K562 (cell line): ENCODE data around the gene TMEM63C. TPM values are rescaled to one million over a fixed set of nuclear protein-coding genes. Genes with fewer than 3 reads are reported as not detected.

ENCODE experiments used
- ATAC-seq: fragments of 200-7000 bp; cut with Tn5 transposase; 3 replicates; pipeline ENCODE4 v1.9.1; 2020; ENCODE audit warnings: moderate library complexity
- BruUV-seq: library from RNA; stranded (reverse); fragments of 400-500 nt; replicated peaks from 2 replicates; lab custom pipeline; 2021; lab: Mats Ljungman, UMichigan
- CTCF ChIA-PET: fragments of 300-600 bp; formaldehyde crosslinking; extraction: SDS; loops from one replicate; lab custom pipeline; 2021; ENCODE audit warnings: low intra/inter-chr PET ratio; lab: Yijun Ruan, JAX
- POLR2A ChIA-PET: fragments of 300-600, 350-650 bp; sonication (Branson Sonifier 250); formaldehyde crosslinking; extraction: SDS; loops from one replicate; lab custom pipeline; 2021; ENCODE audit warnings: antibody characterized with exemption, inconsistent platforms; lab: Yijun Ruan, JAX
- DNase-seq, 4 experiments: peaks; one replicate each; pipeline versions ENCODE4 v3.0.0 to v3.0.0-alpha.2; 2011 to 2018; ENCODE audit warnings: low spot score in 3 of 4, mixed read lengths in 3 of 4; ENCODE audit errors: extremely low read depth in 1 of 4
- FAIRE-seq: peaks from 2 replicates; lab custom pipeline; 2011; peaks lifted over from hg19 to GRCh38; lab: Jason Lieb, UNC
- H2AFZ ChIP-seq: 2 replicates; pipeline ENCODE4 v1.6.0; 2011; ENCODE audit warnings: low read depth, low read length, control low read depth, inconsistent platforms
- H3K27ac ChIP-seq: fragments of 200-600 bp; 3 replicates; pipeline ENCODE4 v1.8.0; 2011; ENCODE audit warnings: low read depth, mild to moderate bottlenecking, control low read depth, inconsistent platforms, low read length, moderate library complexity, mixed read lengths; ENCODE audit errors: extremely low read depth
- H3K27me3 ChIP-seq, 2 experiments: fragments of 300-600 bp in 1 of 2; 2 replicates in 1 of 2; 3 replicates in 1 of 2; pipeline versions ENCODE4 v1.6.0 to v1.8.0; 2011; ENCODE audit warnings: inconsistent platforms in 2 of 2, low read length in 2 of 2, mild to moderate bottlenecking in 1 of 2, mixed read lengths in 1 of 2, moderate library complexity in 1 of 2; ENCODE audit not compliant: control insufficient read depth in 2 of 2, insufficient read depth in 2 of 2
- H3K36me3 ChIP-seq: fragments of 300-600 bp; 3 replicates; pipeline ENCODE4 v1.8.0; 2011; ENCODE audit warnings: mild to moderate bottlenecking, low read length, inconsistent platforms; ENCODE audit not compliant: control insufficient read depth, insufficient read depth
- H3K4me1 ChIP-seq, 2 experiments: fragments of 200-600 bp in 1 of 2; replicated peaks in 1 of 2; 2 replicates in 1 of 2; 3 replicates in 1 of 2; pipeline versions ENCODE4 v1.5.1 to v1.8.0; 2011; ENCODE audit warnings: inconsistent platforms in 2 of 2, low read length in 2 of 2, mild to moderate bottlenecking in 1 of 2, mixed read lengths in 1 of 2, moderate library complexity in 1 of 2; ENCODE audit not compliant: control insufficient read depth in 2 of 2, insufficient read depth in 2 of 2
- H3K4me2 ChIP-seq: 2 replicates; pipeline ENCODE4 v1.6.1; 2011; ENCODE audit warnings: low read length, control low read depth, inconsistent platforms, mixed read lengths; ENCODE audit not compliant: insufficient read depth
- H3K4me3 ChIP-seq: fragments of 200-600 bp; sonication (generic), shearing (Covaris generic); 2 replicates; pipeline ENCODE4 v1.5.1; 2016; ENCODE audit warnings: control low read depth, inconsistent platforms
- H3K79me2 ChIP-seq: fragments of 200-600 bp; 3 replicates; pipeline ENCODE4 v1.8.0; 2011; ENCODE audit warnings: low read length, inconsistent platforms; ENCODE audit not compliant: control insufficient read depth, insufficient read depth
- H3K9ac ChIP-seq, 2 experiments: 2 replicates each; pipeline versions ENCODE4 v1.6.0 to v1.6.1; 2011; ENCODE audit warnings: low read depth in 2 of 2, low read length in 2 of 2, control low read depth in 1 of 2, inconsistent platforms in 1 of 2, mild to moderate bottlenecking in 1 of 2, mixed read lengths in 1 of 2; ENCODE audit not compliant: insufficient read depth in 1 of 2
- H3K9me1 ChIP-seq: one replicate; pipeline ENCODE4 v1.6.0; 2011; ENCODE audit warnings: inconsistent platforms, mild to moderate bottlenecking, low read length, moderate library complexity; ENCODE audit not compliant: control insufficient read depth, insufficient read depth
- H3K9me3 ChIP-seq: replicated peaks from 2 replicates; pipeline ENCODE4 v1.5.1; 2011; ENCODE audit warnings: low read depth, low read length, inconsistent platforms; ENCODE audit not compliant: control insufficient read depth, insufficient read depth
- H4K20me1 ChIP-seq: replicated peaks from 2 replicates; pipeline ENCODE4 v1.6.1; 2011; ENCODE audit warnings: low read length, inconsistent platforms, mixed read lengths; ENCODE audit not compliant: control insufficient read depth, insufficient read depth
- HSF4 ChIP-seq: fragments of 250-450 bp; sonication (Bioruptor Pico); IDR thresholded peaks from 2 replicates; pipeline ENCODE4 v2.1.2; 2022; ENCODE audit warnings: mild to moderate bottlenecking, moderate library complexity, borderline replicate concordance
- JUNB ChIP-seq: fragments of 450-650 bp; formaldehyde crosslinking; conservative IDR thresholded peaks from 2 replicates; pipeline ENCODE4 v1.4.0; 2020; ENCODE audit warnings: mild to moderate bottlenecking
- KAT7 ChIP-seq: sonication (generic); formaldehyde crosslinking; IDR thresholded peaks from 2 replicates; pipeline ENCODE4 v1.8.0; 2022; ENCODE audit warnings: missing genetic modification reagents, mild to moderate bottlenecking, borderline replicate concordance
- NR2C1 ChIP-seq, 2 experiments: fragments of 450-650 bp; IDR thresholded peaks; 2 replicates each; pipeline ENCODE4 v1.6.1; 2017; ENCODE audit warnings: mild to moderate bottlenecking in 2 of 2, antibody characterized with exemption in 1 of 2, inconsistent platforms in 1 of 2, missing compliant biosample characterization in 1 of 2, missing genetic modification characterization in 1 of 2
- NR2C2 ChIP-seq, 2 experiments: fragments of 200-800 bp in 1 of 2; sonication (Bioruptor generic) in 1 of 2; sonication (generic) in 1 of 2; formaldehyde crosslinking in 1 of 2; IDR thresholded peaks; 2 replicates each; pipeline versions ENCODE4 v1.6.1 to v1.8.0; 2016 to 2022; ENCODE audit warnings: mild to moderate bottlenecking in 1 of 2, missing compliant biosample characterization in 1 of 2, missing genetic modification characterization in 1 of 2, missing genetic modification reagents in 1 of 2
- ZNF324 ChIP-seq: fragments of 250-450 bp; sonication (Bioruptor Pico); IDR thresholded peaks from 2 replicates; pipeline ENCODE4 v1.4.0; 2020; ENCODE audit warnings: mild to moderate bottlenecking
- WGBS: fragments of 100-300 bp; shearing (Covaris generic); methylation state at CpG from one replicate; pipeline ENCODE4 v1.1.6; 2016; ENCODE audit warnings: low coverage, mixed read lengths; ENCODE audit not compliant: insufficient coverage; ENCODE audit errors: missing lambda C conversion rate; 5-methylcytosine and 5-hydroxymethylcytosine counted together
- in situ Hi-C: fragments of 300-500 bp; cut with MboI; formaldehyde crosslinking; loops from 4 replicates; pipeline ENCODE4 v1.15.0; 2018; ENCODE audit warnings: inconsistent platforms, mixed read lengths
- intact Hi-C: fragments of 100-400 bp; cut with micrococcal nuclease; formaldehyde crosslinking; loops from 2 replicates; pipeline ENCODE4 v1.14.2; 2022
- polyA plus RNA-seq, 8 experiments: library from polyadenylated mRNA; depleted of rRNA in 4 of 8; stranded (reverse) in 5 of 8; unstranded in 3 of 8; fragments of >200 nt; fragmentation: Nextera tagmentation in 2 of 8; fragmentation: Illumina TruSeq in 1 of 8; extraction: Ambion mirVana in 2 of 8; extraction: Trizol in 1 of 8; gene quantifications; 2 replicates each; pipeline versions ENCODE4 v1.2.1 to v1.2.3, GENCODE V29; 2011 to 2014; ENCODE audit warnings: inconsistent platforms in 1 of 8, missing spikeins in 1 of 8
- total RNA-seq, 7 experiments: library from RNA; depleted of rRNA in 6 of 7; stranded (reverse); fragments of >200 nt in 6 of 7; fragmentation: Illumina TruSeq in 2 of 7; extraction: Trizol in 2 of 7; gene quantifications; 2 replicates each; pipeline versions ENCODE4 v1.2.1 to v1.2.3, GENCODE V29; 2011 to 2021; ENCODE audit warnings: low replicate concordance in 1 of 7
- TF ChIP-seq, protein P1 (sequence below): IDR thresholded peaks from 2 replicates; pipeline ENCODE4 v1.6.1; 2014; ENCODE audit warnings: antibody characterized with exemption

Gene TMEM63C
- total and polyA plus RNA-seq, 9 of the 15 experiments (the other 6 are each of a cell fraction or from before 2014, with no cell fraction given): 0.07 TPM; not detected in 8

DNA sequence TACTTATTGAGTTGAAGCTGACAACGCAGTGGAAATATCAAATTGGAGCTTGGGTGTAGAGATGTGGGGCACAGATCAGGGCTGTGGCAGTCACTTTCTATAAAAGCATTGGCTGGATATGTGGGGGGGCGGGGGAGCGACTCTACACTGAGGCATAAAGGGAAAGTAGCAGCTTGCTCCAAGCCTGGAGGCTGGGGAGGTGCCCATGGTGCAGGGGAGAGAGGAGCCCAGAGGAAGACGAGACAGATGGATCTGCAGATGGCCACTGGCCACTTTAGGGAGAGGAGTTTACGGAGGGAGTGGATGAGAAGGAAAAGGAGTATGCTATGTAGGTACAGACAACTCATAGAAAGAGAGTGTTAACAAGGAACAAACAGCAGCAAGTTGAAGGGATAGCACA, 102.9 kb downstream of the TMEM63C start:
- H3K36me3 ChIP-seq: peaks cover 39% of the 10 kb centered on the region; the same call in 2 of the 3 replicates
- H3K9ac ChIP-seq: no peak overlapping the region
- WGBS: 73% methylated on average over 3 of the region's 5 CpGs
- intact Hi-C loops (no loop called here), in situ Hi-C loops (no loop called here)
- ChIA-PET CTCF (no interaction called here), POLR2A (interaction anchor here (1.1 kb wide), 1 partner anchor 9 kb away, joined by 4 read pairs; no protein-coding TSS in a partner anchor)
- no peak for TF ChIP-seq KAT7 (CRISPR knock-in tag)
- TF ChIP-seq, protein P1, sequence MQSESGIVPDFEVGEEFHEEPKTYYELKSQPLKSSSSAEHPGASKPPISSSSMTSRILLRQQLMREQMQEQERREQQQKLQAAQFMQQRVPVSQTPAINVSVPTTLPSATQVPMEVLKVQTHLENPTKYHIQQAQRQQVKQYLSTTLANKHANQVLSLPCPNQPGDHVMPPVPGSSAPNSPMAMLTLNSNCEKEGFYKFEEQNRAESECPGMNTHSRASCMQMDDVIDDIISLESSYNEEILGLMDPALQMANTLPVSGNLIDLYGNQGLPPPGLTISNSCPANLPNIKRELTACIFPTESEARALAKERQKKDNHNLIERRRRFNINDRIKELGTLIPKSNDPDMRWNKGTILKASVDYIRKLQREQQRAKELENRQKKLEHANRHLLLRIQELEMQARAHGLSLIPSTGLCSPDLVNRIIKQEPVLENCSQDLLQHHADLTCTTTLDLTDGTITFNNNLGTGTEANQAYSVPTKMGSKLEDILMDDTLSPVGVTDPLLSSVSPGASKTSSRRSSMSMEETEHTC: no peak
- TF ChIP-seq ZNF324 (CRISPR knock-in tag): no peak
- no peak for TF ChIP-seq JUNB (CRISPR knock-in tag)
- ATAC-seq (no peak), DNase-seq (no peak), FAIRE-seq (no peak)
- H3K4me1 ChIP-seq: no peaks in the 10 kb centered on the region; a peak in 1 of 5 replicates
- H3K9me1 ChIP-seq: no peaks in the 10 kb centered on the region
- no peaks in the 10 kb centered on the region for H3K9me3 ChIP-seq
- H3K4me2 ChIP-seq: no peak overlapping the region
- BruUV-seq: no TSS peak
- H3K27ac ChIP-seq: no peak overlapping the region
- H3K4me3 ChIP-seq: no peak overlapping the region
- H3K79me2 ChIP-seq: no peaks in the 10 kb centered on the region
- H4K20me1 ChIP-seq: no peaks in the 10 kb centered on the region
- H3K27me3 ChIP-seq: no peaks in the 10 kb centered on the region
- no peak overlapping the region for H2AFZ ChIP-seq

DNA sequence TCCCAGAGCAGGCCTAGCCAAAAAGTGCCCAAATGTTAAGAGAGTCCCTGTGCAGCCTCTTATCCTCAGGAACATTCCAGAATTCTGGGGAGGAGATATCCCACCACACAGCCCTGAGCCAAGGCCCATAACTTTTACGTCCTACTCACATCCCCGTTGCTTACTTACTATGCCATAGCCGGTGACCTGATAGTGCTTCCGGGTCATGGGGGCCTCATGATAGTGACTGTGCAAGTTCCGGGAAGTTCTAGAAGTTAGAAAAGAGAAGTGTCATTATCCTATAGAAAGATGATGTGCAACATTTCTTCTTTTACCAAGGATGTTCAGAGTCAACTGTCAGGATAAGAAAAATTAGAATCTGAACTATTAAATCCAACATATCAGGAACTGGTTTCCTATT, 105.0 kb downstream of the TMEM63C start:
- POLR2A ChIA-PET: interaction anchor here (3.1 kb wide), 1 partner anchor 11 kb away, joined by 8 read pairs; no protein-coding TSS in a partner anchor
- intact Hi-C loops: no loop called here
- BruUV-seq: no TSS peak
- Histone ChIP-seq H3K36me3 (peaks cover 39% of the 10 kb centered on the region; the same call in 2 of the 3 replicates), H3K9me1 (no peaks in the 10 kb centered on the region), H3K27me3 (no peaks in the 10 kb centered on the region), H3K9me3 (no peaks in the 10 kb centered on the region), H3K27ac (no peak overlapping the region), H4K20me1 (no peaks in the 10 kb centered on the region)
- no peak for DNase-seq
- no peak for FAIRE-seq
- TF ChIP-seq HSF4 (CRISPR knock-in tag) (no peak), NR2C1 (IDR thresholded peaks at IDR 0.05) (peak; percentile 82), NR2C1 (tag; IDR thresholded peaks at IDR 0.05) (peak; percentile 66), NR2C2 (CRISPR knock-in tag; IDR thresholded peaks at IDR 0.05) (no peak), NR2C2 (tag; IDR thresholded peaks at IDR 0.05) (peak; percentile 18; the same call in 1 of the 2 replicates)
- TF ChIP-seq, all 486 proteins: peak for 2
- ATAC-seq: no peak
- Histone ChIP-seq H3K4me3 (no peak overlapping the region), H3K4me2 (no peak overlapping the region), H3K9ac (no peak overlapping the region), H3K4me1 (no peaks in the 10 kb centered on the region; a peak in 1 of 5 replicates), H3K79me2 (no peaks in the 10 kb centered on the region), H2AFZ (no peak overlapping the region)
- in situ Hi-C loops: no loop called here
- 91% methylated on average over 3 of the region's 5 CpGs for WGBS
- CTCF ChIA-PET: no interaction called here
